HG02885 (cell line): ENCODE measurements around the gene LIMK1.
A peak's percentile ranks its signal among the peaks of the same experiment; 100 is the strongest.

ENCODE experiments used
- ATAC-seq: cut with Tn5 transposase; IDR thresholded peaks from one replicate; pipeline ENCODE4 v1.9.1; 2021; ENCODE audit warnings: mild to moderate bottlenecking; ENCODE audit not compliant: unreplicated experiment, poor library complexity

The LIMK1 gene

DNA sequence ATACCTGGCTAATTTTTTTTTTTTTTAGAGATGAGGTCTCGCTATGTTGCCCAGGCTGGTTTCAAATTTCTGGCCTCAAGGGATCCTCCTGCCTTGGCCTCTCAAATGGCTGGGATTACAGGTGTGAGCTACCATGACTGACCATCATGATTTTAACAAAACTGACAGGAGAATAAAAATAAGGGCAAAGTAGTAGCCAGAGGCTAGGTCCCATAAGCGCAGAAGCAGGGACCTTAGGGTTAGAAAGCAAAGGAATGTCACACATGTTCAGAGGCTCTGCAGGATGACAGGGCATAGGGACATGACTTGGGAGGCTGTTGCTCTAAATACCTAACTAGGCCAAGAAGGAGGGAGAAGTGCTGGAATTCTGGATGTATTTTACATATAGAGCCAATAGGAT is 5.1 kb upstream of the LIMK1 start:
- no peak for ATAC-seq

DNA sequence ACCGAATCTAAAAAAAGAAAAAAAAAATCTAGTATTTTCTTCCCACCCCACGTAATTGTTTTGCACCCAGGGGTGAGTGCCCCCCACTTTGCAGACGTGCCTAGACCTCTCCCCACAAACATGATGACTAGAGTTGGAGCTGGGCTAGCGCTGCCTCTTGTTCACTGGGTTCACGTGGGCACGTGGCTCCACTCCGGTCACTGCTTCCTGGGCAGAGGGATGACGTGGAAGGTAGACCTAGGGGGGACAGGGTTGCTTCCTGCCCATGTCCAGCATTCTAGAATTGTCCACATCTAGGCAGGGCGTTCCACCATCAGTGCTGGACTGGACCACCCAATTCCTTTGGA is 861 bp upstream of the LIMK1 start:
- no peak for ATAC-seq

- ATAC-seq, result peak; percentile 46
These were observed 521 bp downstream of the LIMK1 start for GRCh38 chr7:74083928-74084721.

GRCh38 chr7:74084722-74085578 is 1.3 kb downstream of the LIMK1 start:
- ATAC-seq, result no peak

DNA sequence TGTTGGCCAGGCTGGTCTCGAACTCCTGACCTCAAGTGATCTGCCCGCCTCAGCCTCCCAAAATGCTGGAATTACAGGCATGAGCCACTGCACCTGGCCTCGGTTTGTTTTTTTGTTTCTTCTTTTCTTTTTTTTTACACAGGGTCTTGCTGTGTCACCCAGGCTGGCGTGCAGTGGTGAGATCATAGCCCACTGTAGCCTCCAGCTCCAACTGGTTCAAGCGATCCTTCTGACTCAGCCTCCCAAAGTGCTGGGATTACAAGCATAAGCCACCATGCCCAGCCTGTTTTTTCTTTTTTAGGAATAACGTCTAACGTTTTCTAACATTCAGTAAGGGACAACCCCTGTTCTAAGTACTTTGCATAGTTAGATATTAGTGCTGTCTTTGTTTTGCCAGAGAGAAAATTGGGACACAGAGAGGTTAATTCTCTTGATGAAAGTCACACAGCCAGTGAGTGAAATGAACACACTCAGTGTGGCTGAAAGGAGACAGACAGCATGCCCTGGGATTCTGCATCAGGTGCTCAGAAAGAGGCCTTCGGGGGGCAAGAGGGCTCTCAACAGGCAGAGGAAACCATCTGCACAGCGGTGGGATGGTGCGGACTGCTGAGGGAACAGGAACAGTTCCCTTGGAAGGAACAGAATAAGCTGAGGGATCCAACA is 4.3 kb downstream of the LIMK1 start:
- no peak for ATAC-seq

DNA sequence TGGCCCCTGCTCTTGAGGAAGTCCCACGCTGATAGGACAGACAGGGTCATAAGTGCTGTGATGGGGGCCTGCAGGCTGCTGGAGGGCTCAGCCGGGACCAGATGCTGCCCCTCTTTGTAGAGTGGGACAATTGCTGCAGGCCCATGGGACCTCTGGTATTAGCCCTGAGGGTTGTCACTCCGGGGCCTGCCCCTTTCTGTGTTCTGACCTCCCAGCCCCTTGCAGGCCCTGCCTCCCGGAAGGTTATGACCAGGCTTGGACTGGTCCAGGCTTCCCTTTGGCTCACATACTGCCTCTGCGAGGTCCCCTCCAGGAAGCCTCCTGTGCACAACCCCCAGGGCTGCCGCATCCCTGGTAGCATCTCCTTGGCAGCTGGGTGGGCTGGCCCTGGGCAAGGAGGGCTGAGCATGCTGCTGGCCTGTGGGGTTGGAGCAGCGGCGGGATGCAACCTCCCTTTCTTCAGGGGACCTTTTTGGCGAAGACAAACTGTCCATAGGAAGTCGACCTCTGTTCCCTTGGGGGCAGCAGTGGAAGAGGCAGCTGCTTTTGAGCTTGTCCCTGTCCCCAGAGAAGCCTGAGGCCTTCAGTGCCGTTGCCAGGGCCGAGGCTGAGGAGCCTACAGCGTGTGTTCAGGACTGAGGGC is 8.8 kb downstream of the LIMK1 start:
- peak; percentile 7 for ATAC-seq

DNA sequence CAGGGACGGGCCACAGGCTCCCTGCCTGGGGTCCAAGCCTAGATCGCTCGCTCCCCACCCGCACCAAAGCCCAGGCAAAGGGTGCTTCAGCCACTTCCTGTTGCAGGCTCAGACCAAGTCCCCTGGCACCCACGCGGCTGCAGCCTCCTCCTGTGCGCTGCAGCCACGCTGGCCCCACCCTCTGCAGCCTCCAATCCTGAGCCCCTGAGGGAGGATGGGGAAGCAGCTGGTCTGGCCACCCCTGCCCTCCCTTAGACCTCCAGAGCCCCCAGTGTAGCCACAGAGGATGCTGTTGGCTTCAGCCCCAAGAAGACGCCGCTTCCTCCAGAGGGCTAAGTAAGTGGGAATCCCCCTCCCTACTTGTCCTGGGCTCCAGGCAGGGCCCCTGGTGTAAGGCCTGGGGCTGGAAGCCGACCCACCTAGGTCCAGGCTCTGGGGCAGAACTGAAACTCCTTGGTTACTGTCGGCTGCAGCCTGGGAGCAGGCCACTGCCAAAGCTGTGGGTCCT is 9.4 kb downstream of the LIMK1 start:
- peak; percentile 80 for ATAC-seq

DNA sequence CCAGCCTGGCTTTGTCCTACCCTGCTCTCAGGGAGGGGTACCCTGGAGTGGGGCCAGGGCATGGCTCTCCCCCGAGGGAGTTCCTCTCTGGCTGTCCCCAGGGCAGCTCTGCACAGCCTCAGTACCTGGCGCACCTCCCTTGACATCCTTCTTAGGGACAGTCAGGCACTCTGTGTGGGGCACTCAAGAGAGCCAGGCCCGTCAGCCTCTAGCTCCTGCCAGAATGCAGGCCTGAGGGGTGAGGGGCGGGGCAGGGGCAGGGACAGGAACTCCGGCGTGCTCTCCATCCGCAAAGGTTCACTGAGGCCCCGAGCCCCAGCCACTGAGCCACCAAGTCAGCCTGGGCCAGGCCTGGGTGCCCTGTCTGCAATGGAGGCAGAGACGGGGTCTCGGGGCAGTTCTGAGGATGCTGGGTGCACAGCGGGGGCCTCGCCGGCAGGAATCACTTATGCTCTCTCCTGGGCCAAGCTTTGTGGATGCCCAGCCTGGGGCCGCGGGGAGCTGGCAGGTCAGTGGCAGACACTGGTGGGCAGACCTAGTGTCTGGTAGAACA is 10.1 kb downstream of the LIMK1 start:
- ATAC-seq, result peak; percentile 23

DNA sequence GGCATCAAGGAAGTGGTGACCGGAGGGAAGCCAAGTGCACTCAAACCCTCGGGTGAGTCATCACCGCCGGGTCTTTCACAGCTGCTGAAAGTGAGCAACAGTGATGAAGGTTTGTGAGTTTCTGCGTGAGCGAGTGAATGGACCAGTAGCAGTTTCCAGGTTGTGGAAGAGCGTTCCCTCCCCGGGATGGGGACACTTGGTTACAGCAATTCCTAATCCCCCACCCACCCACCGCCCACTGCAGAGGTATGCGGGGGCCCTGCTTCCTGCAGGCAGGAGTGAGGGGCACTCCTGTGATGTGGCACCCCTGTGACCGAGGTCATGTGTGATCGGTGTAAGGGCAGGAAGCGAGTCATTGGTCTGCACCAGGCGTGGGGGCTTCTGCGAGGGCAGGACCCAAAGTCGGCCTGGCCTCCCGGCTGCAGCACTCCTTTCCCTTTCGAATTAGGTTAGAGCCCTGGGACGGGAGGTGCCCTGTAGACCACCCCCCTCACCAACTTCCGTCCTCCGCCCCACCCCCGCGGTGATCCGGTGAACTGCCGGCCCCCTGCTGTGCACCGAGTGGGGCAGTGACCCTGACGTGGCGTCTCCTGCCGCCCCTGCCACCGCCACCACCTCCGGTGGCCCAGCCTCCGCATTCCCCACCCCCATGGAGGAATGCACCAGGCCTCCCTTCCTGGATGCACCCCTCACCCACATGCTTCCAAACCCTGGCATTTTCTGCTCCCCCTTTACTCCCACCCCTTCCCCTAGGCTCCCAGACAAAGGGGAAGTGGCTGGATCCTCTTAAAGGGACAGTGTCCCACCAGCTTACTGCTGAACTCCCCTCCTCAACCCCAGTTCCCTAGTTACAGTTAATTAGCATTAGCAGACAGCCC is 10.9 kb downstream of the LIMK1 start:
- ATAC-seq, result peak; percentile 52

GRCh38 chr7:74095135-74095534 is 11.5 kb downstream of the LIMK1 start:
- no peak for ATAC-seq

- no peak for ATAC-seq
These were observed 14.5 kb downstream of the LIMK1 start for GRCh38 chr7:74097937-74098614.

DNA sequence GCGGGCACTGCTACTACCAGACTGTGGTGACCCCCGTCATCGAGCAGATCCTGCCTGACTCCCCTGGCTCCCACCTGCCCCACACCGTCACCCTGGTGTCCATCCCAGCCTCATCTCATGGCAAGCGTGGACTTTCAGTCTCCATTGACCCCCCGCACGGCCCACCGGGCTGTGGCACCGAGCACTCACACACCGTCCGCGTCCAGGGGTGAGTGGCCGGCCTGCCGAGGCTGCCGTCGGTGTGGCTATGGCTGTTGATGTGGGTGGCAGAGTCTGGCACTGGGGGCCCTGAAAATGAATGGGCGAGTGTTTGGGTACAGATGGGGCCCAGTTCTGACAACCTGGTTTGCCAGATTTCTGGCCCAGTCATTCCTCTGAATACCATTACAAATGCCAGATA is 15.4 kb downstream of the LIMK1 start:
- no peak for ATAC-seq

GRCh38 chr7:74101061-74101681 is 17.6 kb downstream of the LIMK1 start:
- ATAC-seq, result peak; percentile 90

DNA sequence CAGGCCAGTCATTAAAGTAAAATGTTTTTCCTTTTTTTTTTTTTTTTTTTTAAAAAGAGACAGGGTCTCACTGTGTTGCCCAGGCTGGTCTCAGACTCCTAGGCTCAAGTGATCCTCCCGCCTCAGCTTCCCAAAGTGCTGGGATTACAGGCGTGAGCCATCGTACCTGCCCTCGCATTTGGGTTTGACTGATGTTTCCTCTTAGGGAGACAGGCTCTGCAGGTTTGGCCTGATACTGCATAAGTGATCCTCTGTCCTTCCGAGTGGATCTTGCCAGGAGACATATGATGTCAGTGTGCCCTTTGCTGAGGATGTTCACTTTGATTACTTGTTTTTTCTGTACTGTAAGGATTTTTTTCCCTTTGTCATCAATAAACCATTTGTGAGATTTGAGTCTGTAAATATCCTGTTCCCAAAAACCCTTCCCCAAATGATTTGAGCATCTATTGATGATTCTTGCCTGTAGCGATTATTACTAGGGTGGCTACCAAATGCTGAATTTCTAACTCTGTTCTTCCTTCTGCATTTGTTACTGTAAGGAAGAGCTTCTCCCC is 19.7 kb downstream of the LIMK1 start:
- no peak for ATAC-seq

DNA sequence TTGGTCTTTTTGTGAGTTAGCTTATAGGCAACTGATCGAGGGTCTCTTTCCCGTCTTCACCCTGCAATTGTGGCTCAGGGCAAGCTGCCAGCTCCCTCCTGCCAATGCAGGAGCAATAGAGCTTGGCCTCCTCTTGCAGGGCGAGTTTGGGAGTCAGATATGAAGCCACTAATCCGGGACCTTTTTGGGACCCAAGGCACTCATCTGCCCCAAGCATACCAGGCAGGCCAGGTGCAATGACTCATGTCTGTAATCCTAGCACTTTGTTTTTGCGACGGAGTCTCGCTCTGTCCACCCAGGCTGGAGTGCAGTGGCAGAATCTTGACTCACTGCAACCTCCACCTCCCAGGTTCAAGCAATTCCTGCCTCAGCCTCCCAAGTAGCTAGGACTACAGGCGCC is 21.1 kb downstream of the LIMK1 start:
- no peak for ATAC-seq

GRCh38 chr7:74105992-74106391 is 22.4 kb downstream of the LIMK1 start:
- no peak for ATAC-seq

- no peak for ATAC-seq
These were observed 23.2 kb downstream of the LIMK1 start for GRCh38 chr7:74106846-74107245.

DNA sequence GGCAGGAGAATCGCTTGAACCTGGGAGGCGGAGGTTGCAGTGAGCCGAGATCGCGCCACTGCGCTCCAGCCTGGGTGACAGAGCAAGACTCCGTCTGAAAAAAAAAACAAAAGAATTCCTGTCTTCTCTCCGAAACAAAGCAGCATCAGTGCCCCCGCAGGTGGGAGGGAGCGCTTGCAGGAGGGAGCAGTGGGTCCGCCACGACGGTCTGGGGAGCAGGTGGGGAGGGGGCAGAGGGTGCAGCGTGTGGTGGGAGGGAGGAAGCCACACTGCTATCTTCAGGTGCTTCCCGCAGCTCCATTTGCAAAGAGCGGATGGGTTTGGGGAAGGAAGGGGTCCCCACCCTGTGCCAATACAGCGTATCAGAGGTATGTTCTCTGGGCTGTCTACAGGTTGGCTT is 31.7 kb downstream of the LIMK1 start:
- ATAC-seq, result no peak
